Cardiac muscle cell (in vitro differentiated cells and primary cell): Measurements from ENCODE around the gene EEF1A2. TPM values are rescaled to one million over a fixed set of nuclear protein-coding genes. Genes with fewer than 3 reads are reported as not detected.

Source experiments
- DNase-seq, 2 donors: peaks; one replicate each; pipeline versions ENCODE4 v3.0.0 to v3.0.0-alpha.2; 2010 to 2017; ENCODE audit warnings: low read depth in 1 of 2, low spot score in 1 of 2
- H3K27ac ChIP-seq: fragments of 200-600 bp; sonication (generic); 2 replicates; pipeline ENCODE4 v1.5.1; 2016
- H3K27me3 ChIP-seq: fragments of 200-600 bp; sonication (generic); 2 replicates; pipeline ENCODE4 v1.6.0; 2016; ENCODE audit warnings: control low read depth
- H3K36me3 ChIP-seq: fragments of 200-600 bp; sonication (generic); 2 replicates; pipeline ENCODE4 v1.5.1; 2016; ENCODE audit warnings: control low read depth
- H3K4me1 ChIP-seq: fragments of 200-600 bp; sonication (generic); 2 replicates; pipeline ENCODE4 v1.8.1; 2017; ENCODE audit warnings: low read depth, mild to moderate bottlenecking, mixed run types
- H3K4me3 ChIP-seq: fragments of 200-600 bp; sonication (generic); 2 replicates; pipeline ENCODE4 v1.5.1; 2016; ENCODE audit warnings: mild to moderate bottlenecking
- H3K9me3 ChIP-seq: fragments of 200-600 bp; sonication (generic); 2 replicates; pipeline ENCODE4 v1.5.1; 2017; ENCODE audit warnings: low read depth, mild to moderate bottlenecking, control low read depth
- polyA plus RNA-seq: library from polyadenylated mRNA; unstranded; fragments of >200 nt; fragmentation: Nextera tagmentation; extraction: Ambion mirVana; gene quantifications from 2 replicates; pipeline ENCODE4 v1.2.1, GENCODE V29; 2016
- total RNA-seq: library from RNA; depleted of rRNA; stranded (reverse); fragments of >200 nt; gene quantifications from 2 replicates; pipeline ENCODE4 v1.2.3, GENCODE V29; 2016
- TF ChIP-seq, protein P1 (sequence below): IDR thresholded peaks from 2 replicates; pipeline ENCODE4 v1.5.1; 2012; ENCODE audit warnings: low read depth, mild to moderate bottlenecking, low read length

Gene EEF1A2
- 1,016 and 1,067 TPM in 2 replicates for total RNA-seq
- polyA plus RNA-seq = 309 and 337 TPM in 2 replicates

DNA sequence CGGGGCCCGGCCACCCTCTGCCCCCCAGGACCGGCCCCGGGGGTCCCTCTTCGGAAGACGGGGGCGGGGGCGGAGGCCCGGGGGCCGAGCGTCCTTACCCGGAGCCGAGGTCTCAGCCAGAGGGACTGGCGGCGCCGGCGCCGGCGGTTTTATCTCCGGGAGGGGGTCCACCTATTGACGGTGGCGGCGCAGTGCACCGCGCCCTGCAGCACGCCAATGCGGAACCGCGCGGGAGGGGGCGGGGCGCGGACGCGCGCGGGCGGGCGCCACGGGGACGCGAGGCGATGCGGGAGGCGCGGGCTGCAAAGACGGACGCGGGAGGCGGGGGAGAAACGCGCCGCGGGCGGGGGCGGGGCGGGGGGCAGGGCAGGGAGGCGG lies at the start of gene EEF1A2:
Gene EEF1A2 (minus strand): TSS at position 124 of the 378 bp plus-strand sequence. CDS start 1,320 bp downstream, outside the sequence.
- Histone ChIP-seq H3K27me3 (no peaks in the 10 kb centered on the region), H3K27ac (peak within 1 kb of the TSS; percentile 66), H3K36me3 (peaks cover 21% of the 10 kb centered on the region), H3K4me1 (peaks cover 53% of the 10 kb centered on the region), H3K9me3 (no peaks in the 10 kb centered on the region), H3K4me3 (peak within 1 kb of the TSS; percentile 92)
- TF ChIP-seq, protein P1, sequence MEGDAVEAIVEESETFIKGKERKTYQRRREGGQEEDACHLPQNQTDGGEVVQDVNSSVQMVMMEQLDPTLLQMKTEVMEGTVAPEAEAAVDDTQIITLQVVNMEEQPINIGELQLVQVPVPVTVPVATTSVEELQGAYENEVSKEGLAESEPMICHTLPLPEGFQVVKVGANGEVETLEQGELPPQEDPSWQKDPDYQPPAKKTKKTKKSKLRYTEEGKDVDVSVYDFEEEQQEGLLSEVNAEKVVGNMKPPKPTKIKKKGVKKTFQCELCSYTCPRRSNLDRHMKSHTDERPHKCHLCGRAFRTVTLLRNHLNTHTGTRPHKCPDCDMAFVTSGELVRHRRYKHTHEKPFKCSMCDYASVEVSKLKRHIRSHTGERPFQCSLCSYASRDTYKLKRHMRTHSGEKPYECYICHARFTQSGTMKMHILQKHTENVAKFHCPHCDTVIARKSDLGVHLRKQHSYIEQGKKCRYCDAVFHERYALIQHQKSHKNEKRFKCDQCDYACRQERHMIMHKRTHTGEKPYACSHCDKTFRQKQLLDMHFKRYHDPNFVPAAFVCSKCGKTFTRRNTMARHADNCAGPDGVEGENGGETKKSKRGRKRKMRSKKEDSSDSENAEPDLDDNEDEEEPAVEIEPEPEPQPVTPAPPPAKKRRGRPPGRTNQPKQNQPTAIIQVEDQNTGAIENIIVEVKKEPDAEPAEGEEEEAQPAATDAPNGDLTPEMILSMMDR = no peak
- DNase-seq = peak in 1 of 2 donors; percentile 83

DNA sequence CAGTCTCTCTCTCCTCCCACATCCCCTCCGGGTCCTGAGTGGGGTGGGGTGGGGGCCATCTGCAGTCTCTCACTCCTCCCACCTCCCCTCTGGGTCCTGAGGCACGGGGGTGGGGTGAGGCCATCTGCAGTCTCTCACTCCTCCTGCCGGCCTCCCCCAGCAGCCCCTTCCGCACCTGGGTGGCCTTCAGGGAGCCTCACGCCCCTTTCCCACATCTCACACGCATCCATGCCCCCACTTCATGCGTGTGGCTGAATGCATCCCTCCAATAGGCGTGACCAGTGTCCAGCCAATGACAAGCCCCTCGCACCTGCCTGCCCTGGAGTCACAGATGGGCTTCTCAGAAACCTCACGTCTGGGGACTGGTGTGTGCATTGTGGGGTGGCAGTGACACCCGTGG lies 49.7 kb upstream of the EEF1A2 start:
- H3K27me3 ChIP-seq = no peaks in the 10 kb centered on the region
- H3K4me3 ChIP-seq = no peak overlapping the region
- H3K9me3 ChIP-seq = no peaks in the 10 kb centered on the region
- DNase-seq = no peak
- H3K27ac ChIP-seq = no peak overlapping the region
- TF ChIP-seq, protein P1 = no peak
- H3K36me3 ChIP-seq = no peaks in the 10 kb centered on the region
- H3K4me1 ChIP-seq = no peaks in the 10 kb centered on the region

DNA sequence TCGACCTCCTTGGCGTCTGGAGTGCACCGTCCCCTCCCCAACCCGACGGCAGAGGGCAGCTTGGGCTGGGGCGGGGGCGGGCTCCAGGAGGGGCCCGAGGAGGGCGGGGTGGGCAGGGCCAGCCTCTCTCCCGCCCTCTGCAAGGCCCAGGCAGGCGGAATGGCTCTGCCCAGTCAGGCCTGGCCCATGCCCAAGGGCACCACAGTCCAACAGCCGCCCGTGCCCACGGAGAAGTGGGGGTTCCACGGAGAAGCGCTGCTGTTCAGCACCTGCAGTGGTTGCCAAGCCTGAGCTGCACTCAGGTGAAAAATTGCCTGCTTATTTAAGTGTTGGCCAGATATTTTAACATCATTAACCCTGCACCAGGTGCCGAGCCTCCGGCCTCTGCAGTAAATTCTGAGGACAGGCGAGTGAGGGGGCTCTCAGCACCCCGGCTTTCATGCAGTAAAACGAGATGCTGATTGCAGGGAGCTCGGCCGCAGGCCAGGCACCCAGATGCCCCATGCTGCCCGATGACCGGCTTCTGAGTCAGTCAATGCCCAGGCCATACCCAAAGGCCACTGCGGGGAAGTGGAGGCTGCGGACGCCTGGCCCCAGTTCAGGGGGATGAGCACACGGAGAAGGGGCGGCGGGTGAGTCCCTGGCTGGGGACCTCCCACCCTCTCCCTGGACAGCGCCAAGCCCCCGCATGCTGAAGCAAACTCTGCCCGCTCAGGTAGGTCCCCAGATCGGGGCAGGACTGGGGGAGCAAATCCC lies 49.0 kb upstream of the EEF1A2 start, which contains the start of gene SRMS:
Gene SRMS (minus strand): TSS at position 25 of the 756 bp plus-strand sequence. CDS start 286 bp downstream, outside the sequence.
- Histone ChIP-seq H3K4me3 (no peak within 1 kb of the TSS), H3K27me3 (no peaks in the 10 kb centered on the region), H3K4me1 (no peaks in the 10 kb centered on the region), H3K27ac (no peak within 1 kb of the TSS), H3K36me3 (no peaks in the 10 kb centered on the region), H3K9me3 (no peaks in the 10 kb centered on the region)
- no peak for DNase-seq
- TF ChIP-seq, protein P1 = no peak

DNA sequence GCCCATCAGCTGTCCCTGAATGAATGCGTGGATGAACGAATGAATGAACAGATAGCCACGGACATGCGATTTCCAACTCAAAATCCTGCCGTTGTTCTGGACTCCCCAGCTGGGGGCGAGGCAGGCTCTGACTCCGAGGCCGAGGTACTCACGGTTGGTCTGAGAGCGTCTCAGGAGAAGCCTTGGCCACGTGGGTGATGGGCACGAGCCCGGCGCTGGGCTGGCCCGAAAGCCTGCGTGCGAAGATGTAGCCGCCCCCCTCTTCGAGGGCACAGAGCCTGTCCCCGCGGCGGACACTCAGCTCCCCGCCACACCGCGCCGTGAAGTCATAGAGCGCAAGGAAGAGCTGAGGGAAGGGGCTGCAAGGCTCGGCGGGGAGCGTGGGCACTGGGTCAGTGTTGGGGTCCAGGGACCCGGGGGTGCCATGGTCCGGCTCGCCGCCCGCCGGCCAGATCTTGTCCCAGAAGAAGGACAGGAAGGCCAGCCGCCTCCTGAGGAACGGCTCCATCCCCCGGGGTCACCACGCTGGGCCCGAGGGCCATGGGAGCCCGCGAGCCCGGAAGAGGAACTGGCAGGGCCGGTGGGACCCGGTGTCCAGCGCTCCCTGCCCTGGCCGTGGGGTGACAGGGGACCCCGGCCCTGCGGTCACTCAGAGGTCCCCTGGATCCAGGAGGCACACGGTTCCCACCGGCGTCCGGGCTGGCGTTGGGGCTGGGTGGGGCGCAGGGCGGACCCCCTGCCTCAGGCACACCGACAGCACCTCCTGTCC lies 48.3 kb upstream of the EEF1A2 start:
- Histone ChIP-seq H3K9me3 (no peaks in the 10 kb centered on the region), H3K27me3 (no peaks in the 10 kb centered on the region), H3K36me3 (no peaks in the 10 kb centered on the region)

DNA sequence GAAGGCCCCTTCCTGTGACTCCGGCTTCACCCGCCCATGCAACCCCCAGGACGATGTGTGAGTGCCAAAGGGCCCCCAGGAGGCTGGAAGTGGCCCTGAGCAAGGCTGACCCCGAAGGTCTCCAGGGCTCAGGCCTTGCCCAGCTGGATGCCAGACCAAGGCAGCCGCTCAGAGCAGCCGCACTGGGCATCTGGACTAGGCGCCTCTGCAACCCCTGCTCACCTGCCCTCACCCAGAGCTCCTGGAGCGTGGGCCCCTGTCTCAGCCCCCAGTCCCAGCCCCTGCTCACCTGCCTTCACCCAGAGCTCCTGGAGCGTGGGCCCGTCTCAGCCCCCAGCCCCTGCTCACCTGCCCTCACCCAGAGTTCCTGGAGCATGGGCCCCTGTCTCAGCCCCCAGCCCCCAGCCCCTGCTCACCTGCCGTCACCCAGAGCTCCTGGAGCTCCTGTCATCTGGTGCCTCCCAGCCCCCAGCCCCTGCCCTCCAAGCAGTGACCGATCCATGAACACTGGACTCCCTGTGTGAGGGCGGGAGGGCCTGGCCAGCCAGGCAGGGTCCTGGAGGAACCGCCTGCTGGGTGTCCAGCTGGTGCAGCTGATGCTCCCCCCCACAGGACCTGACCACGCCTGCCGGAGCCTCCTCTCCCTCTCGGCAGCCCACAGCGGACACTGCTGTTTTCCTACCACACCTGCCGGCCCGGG lies 47.5 kb upstream of the EEF1A2 start:
- no peaks in the 10 kb centered on the region for H3K9me3 ChIP-seq
- DNase-seq = no peak
- H3K36me3 ChIP-seq = no peaks in the 10 kb centered on the region
- no peak overlapping the region for H3K4me3 ChIP-seq
- no peaks in the 10 kb centered on the region for H3K4me1 ChIP-seq
- H3K27ac ChIP-seq = no peak overlapping the region
- TF ChIP-seq, protein P1 = no peak
- no peaks in the 10 kb centered on the region for H3K27me3 ChIP-seq

More for the DNA sequence above, 48.3 kb upstream of the EEF1A2 start:
- Histone ChIP-seq H3K27ac (no peak overlapping the region), H3K4me1 (no peaks in the 10 kb centered on the region), H3K4me3 (no peak overlapping the region)
- no peak for DNase-seq
- TF ChIP-seq, protein P1 = no peak
